Measurements from ENCODE around the gene ITPKB. TPM values are rescaled to one million over a fixed set of nuclear protein-coding genes. Genes with fewer than 3 reads are reported as not detected.

Gene ITPKB
- total RNA-seq, 1 donor from 2014 or later, result 21.2 TPM

- Mint-ChIP-seq H3K27ac (peak overlapping the region; percentile 24), H3K36me3 (no peaks in the 10 kb centered on the region), H3K4me1 (peaks cover 30% of the 10 kb centered on the region), H3K9me3 (no peaks in the 10 kb centered on the region), H3K4me3 (no peak overlapping the region), H3K27me3 (ENCODE audit: low read depth) (no peaks in the 10 kb centered on the region)
- DNase-seq (ENCODE audit: low spot score in 2 of 2, unreplicated experiment in 2 of 2), result no peak
- TF ChIP-seq CTCF (IDR thresholded peaks at IDR 0.05; ENCODE audit: unreplicated experiment), result no peak
These were observed 63.2 kb downstream of the ITPKB start for GRCh38 chr1:226675715-226676357.

- Mint-ChIP-seq H3K27ac (peak overlapping the region; percentile 43), H3K36me3 (no peaks in the 10 kb centered on the region), H3K9me3 (no peaks in the 10 kb centered on the region), H3K4me3 (no peak overlapping the region), H3K27me3 (ENCODE audit: low read depth) (no peaks in the 10 kb centered on the region), H3K4me1 (peaks cover 23% of the 10 kb centered on the region)
- no peak for TF ChIP-seq CTCF (IDR thresholded peaks at IDR 0.05; ENCODE audit: unreplicated experiment)
- DNase-seq (ENCODE audit: low spot score in 2 of 2, unreplicated experiment in 2 of 2), result no peak
These were observed 64.0 kb downstream of the ITPKB start for GRCh38 chr1:226674892-226675714.

- H3K4me3 Mint-ChIP-seq, result no peak overlapping the region
- H3K4me1 Mint-ChIP-seq, result peaks cover 16% of the 10 kb centered on the region
- no peak for DNase-seq (ENCODE audit: low spot score in 2 of 2, unreplicated experiment in 2 of 2)
- no peaks in the 10 kb centered on the region for H3K36me3 Mint-ChIP-seq
- H3K27ac Mint-ChIP-seq, result peak overlapping the region; percentile 60
- no peaks in the 10 kb centered on the region for H3K27me3 Mint-ChIP-seq (ENCODE audit: low read depth)
- no peak for TF ChIP-seq CTCF (IDR thresholded peaks at IDR 0.05; ENCODE audit: unreplicated experiment)
- H3K9me3 Mint-ChIP-seq, result no peaks in the 10 kb centered on the region
These were observed 66.7 kb downstream of the ITPKB start for GRCh38 chr1:226672339-226672762.

GRCh38 chr1:226671277-226671676, 67.8 kb downstream of the ITPKB start:
- Mint-ChIP-seq H3K9me3 (no peaks in the 10 kb centered on the region), H3K27ac (no peak overlapping the region), H3K27me3 (ENCODE audit: low read depth) (no peaks in the 10 kb centered on the region), H3K36me3 (no peaks in the 10 kb centered on the region), H3K4me1 (peaks cover 16% of the 10 kb centered on the region), H3K4me3 (no peak overlapping the region)
- no peak for DNase-seq (ENCODE audit: low spot score in 2 of 2, unreplicated experiment in 2 of 2)
- no peak for TF ChIP-seq CTCF (IDR thresholded peaks at IDR 0.05; ENCODE audit: unreplicated experiment)

- no peaks in the 10 kb centered on the region for H3K27me3 Mint-ChIP-seq (ENCODE audit: low read depth)
- no peak for TF ChIP-seq CTCF (IDR thresholded peaks at IDR 0.05; ENCODE audit: unreplicated experiment)
- no peak for DNase-seq (ENCODE audit: low spot score in 2 of 2, unreplicated experiment in 2 of 2)
- peaks cover 16% of the 10 kb centered on the region for H3K4me1 Mint-ChIP-seq
- H3K36me3 Mint-ChIP-seq, result no peaks in the 10 kb centered on the region
- no peak overlapping the region for H3K27ac Mint-ChIP-seq
- H3K4me3 Mint-ChIP-seq, result no peak overlapping the region
- no peaks in the 10 kb centered on the region for H3K9me3 Mint-ChIP-seq
These were observed 69.0 kb downstream of the ITPKB start for GRCh38 chr1:226670073-226670472.

Measured in mesothelial cell of epicardium (in vitro differentiated cells).